HG02973 (cell line): Measurements from ENCODE around the gene SPATA12.
"Not testable (repeated sequence)": the region's sequence is repeated elsewhere in the genome, so short reads cannot be mapped to it uniquely, and the experiment has no call there.

ENCODE experiments used
- ATAC-seq: cut with Tn5 transposase; IDR thresholded peaks from one replicate; pipeline ENCODE4 v1.9.1; 2021; ENCODE audit warnings: moderate library complexity; ENCODE audit not compliant: unreplicated experiment

SPATA12 gene

DNA sequence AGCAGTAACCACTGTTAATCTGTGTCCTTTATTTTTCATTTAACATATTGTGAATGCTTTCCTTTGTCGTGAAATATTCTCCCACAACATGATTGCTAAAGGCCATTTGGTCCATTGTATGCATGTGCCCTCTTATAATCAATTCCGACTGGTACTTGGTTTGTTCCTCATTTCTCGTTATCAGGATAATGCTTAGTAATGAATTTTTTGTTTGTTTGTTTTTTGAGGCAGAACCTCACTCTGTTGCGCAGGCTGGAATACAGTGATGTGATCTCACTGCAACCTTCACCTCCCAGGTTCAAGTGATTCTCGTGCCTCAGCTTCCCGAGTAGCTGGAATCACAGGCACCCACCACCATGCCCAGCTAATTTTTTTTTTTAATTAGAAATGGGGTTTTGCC, 22.0 kb downstream of the SPATA12 start:
- ATAC-seq, result no peak

DNA sequence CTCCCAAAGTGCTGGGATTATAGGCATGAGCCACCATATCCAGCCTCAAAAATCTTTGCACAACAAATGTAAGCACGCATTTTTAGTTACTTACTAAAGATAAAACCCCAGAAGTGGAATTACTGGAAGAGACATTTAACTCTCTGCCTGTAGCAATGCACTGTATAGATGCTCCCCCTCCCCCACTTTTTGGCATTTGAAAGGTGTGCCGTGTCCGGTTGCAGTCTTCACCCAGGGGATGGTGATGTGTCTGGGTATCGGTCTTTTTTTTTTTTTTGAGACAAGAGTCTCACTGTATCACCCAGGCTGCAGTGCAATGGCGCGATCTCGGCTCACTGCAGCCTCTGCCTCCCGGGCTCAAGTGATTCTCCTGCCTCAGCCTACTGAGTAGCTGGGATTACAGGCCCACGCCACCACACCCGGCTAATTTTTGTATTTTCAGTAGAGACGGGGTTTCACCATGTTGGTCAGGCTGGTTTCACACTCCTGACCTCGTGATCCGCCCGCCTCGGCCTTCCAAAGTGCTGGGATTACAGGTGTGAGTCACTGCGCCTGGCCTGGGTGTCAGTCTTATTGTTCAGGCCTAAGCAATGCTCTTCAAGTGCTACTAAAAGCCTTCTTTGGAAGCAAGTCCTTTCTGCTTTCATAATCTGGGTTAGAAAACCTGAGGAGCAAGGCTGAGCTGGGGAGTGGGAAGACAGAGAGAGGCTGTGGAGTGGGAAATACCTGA, 23.0 kb downstream of the SPATA12 start:
- ATAC-seq, result not testable (repeated sequence)

DNA sequence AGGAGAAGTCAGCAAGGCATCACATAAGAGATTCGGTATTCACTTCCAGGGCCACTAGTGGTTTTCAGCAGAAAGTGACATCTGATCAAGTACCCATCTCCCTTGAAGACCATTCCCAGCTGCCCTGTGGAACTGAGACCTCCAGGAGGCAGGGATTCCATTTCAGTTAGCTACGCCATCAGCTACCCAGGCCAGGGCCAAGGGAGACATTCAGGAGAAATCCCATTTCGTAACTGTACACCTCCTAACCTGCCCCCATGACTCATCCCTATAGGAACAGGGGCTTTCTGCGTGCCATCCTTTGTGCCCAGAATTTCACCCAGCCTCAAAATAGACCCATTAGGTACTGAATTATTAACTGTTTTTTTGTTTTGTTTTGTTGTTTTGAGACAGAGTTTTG, 24.7 kb downstream of the SPATA12 start:
- no peak for ATAC-seq

DNA sequence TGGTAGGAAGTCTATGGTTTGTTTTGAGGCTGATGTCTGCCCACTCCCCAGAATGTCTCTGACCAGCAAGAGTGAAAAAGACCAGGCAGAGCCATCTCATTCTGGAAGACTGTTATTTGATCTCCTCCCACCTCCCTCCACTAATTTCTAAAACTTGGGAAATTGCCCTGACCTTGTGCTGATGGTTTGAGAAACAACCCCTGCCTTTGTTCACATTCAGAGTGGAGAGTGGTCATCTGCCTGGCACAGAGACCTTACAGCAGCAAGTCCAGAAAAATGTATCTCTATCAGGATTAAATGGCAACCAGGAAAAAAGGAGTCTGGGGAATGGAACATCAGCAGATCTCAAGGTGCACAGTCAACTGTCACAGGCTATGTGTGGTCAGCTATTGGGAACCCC, 25.7 kb downstream of the SPATA12 start:
- ATAC-seq, result no peak

DNA sequence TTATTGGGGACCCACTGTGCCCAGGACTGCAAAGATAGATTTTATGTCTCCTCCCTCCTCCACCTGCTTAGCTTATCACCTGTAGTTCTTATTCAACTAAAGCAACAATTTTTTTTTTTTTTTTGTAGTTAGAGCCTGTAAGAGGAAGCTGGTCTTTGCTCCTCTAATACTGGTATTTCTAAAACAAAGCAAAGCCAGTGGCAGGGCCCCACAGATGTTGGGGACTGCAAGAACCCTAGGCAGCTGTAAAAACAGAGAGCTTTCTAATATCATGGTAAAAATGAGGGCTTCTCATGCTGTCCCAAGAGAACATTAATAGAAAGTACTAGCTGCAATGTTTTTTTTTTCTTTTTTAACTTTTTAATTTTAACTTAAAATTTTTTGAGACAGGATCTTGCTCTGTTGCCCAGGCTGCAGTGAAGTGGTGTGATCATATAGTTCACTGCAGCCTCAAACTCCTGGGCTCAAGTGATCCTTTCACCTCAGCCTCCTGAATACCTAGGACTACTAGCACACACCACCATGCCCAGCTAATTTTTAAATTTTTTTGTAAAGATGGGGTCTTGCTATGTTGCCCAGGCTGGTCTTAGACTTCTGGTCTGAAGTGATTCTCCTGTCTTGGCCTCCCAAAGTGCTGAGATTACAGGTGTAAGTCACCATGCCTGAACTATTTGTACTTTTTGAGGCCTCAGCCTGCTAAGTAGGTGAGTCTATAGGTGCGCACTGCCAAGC, 27.1 kb downstream of the SPATA12 start:
- ATAC-seq, result no peak

DNA sequence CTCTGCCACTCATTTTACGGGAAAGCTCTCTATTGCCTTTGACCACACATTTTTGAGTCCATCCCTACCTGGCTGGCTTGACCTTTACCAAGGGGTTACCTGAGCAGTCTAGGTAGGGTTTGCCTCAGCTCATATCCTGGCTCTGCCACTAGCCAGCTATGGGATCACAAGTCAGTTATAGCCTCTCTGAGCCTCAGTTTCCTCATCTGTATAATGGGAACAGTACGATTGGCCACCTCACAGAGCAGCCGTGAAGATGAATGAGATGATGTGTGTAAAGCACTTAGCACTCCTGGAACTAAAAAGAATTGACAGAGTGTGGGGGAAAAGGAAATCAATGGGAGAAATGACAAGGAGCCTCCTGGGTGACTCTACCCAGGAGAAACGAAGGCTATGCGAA, 28.0 kb downstream of the SPATA12 start:
- ATAC-seq, result no peak

DNA sequence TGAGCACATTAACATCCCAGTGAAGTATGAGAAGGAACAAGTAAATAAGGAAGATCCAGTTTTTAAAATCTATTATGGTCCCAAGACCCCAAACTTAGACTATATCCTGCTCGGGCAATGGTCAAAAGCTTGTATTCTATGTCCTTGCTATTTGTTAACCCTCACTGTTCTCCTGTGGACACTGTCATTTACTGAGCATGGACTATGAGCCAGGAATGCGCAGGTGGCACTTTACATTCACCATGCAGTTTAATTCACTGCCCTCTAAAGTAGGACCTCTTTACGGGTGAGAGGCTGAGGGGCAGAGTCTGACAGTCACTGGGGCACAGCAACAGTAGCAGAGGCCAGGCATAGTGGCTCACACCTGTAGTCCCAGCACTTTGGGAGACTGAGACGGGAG, 28.6 kb downstream of the SPATA12 start:
- no peak for ATAC-seq

DNA sequence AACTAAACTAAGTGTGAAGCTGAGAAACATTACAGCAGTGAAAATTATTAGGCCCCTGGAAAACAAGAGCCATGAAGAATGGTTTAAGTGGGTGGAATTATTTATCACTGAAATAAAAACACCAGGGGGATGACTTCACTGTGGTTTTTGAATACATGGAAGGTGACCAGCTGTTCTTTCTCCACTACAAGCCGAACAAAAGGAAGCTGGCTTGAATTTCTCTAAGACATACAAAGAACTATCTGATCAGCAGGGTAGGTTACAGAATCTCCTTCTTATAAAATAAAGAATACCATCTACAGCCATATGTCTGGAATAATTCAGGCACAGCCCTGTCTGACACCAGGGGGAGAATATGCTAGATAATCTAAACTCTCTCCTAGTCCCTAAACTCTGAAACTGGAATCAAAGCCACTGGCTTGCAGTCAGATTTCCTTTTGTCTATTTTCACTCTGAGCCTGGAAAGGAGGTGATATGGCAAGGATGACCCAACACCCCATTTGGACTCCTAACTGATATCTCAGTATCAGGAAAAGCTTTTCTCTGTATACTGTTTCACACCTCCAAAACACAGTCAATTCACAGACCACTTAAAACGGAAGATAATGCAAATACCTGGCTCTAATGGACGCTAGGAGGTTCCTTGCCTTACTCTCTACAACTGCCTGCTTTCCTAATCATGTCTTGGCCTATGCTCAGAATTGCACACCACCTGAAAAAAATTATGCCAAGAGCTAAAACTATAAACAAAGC, 31.2 kb downstream of the SPATA12 start:
- ATAC-seq, result no peak

DNA sequence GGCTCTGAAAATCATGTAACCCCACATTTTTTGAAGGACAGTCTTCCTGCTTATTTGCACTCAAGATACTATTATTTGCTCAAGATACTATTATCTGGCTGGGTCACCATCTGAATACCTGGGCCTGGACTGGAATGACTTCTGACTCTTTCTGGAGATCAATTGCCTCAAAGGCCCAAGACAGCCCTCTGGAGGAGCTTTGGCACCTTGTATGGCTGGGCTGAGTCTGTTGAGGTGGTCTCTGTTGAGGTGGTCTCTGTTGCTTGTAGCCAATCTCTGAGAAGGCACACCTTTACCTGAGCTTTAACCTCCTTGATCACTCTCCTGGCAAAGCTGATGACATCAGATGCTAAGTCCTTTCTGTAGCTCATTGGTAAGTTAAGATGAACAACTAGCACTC, 33.0 kb downstream of the SPATA12 start:
- no peak for ATAC-seq

DNA sequence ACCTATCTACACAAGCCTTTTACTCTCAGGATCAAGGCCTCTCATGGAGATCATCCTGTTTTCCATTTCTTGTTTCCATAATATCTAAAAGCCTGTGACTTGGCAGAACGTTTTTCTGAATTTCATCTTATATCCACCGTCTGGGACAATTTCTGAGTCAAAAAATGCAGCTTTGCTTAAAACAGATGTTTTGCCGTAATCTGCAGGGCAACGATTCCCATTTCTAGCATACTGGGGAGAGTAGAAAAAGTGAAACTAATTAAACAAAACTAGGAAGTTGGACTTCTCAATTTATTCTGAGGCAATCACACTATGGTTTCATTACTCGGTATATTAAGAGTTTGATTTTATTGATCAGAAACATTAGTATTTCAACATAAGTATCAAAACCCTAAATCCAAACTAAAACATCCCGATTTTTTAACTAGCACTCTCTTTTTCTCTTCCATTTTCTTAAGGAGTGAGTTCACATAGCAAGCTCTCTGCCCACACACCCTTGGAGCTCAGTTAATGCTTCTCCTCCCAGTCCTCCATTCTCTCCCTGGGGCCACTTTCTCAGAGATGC, 33.6 kb downstream of the SPATA12 start:
- no peak for ATAC-seq

DNA sequence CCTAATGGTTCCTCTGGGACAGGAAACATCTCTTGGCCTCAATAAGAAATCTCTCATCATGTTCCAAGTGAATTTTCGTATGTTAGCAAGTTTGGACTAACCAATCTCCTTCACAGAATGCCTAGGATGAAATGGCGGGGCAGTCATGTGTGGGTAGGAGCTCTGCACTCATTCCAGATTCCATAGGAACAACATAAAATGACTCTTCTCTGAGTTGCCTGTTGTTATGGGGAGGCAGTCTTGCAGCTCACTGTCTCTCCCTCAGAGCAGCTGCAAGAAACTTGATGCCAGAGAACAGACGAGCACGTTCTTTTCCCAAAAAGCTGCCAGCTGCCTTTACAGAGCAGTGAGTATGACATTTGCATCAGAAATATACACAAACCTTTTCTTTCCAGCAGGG, 34.1 kb downstream of the SPATA12 start:
- no peak for ATAC-seq

DNA sequence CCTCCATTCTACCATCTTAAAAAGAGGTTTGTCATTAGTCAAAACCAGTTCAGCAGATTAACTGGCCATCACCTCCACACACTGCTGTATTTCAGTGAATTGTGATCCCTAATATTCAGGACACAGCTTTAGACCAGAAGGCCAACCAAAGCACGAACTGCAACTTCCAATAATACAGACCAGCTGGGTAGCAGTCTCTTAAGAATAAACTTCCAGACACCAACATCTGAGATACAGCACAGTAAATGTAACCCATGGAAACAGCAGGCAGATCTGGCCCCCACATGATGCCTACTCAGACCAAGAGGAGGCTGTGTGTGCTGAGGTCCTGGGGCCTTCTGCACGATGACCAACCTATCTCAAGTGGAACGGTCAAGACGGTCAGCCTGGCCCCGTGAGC, 34.9 kb downstream of the SPATA12 start:
- no peak for ATAC-seq

DNA sequence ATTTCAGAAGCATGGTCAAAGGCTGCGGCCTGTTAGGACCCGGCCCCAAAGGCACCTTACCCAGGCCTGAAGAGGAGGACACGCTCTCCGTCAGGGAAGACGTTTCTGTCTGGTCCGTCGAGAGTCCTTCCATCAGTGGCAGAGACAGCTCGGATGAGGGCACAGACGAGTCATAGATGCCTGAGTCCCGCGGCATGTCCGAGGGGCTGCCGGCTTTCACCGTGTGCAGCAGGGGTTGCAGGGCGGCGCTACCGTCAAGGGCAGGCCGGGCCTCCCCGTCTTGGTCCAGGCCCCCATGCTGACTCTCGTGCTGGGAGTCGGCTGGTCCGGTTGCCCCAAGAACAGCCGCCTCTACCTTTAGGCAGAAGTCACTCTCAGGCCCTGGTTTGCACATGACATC, 37.1 kb downstream of the SPATA12 start:
- ATAC-seq, result no peak

DNA sequence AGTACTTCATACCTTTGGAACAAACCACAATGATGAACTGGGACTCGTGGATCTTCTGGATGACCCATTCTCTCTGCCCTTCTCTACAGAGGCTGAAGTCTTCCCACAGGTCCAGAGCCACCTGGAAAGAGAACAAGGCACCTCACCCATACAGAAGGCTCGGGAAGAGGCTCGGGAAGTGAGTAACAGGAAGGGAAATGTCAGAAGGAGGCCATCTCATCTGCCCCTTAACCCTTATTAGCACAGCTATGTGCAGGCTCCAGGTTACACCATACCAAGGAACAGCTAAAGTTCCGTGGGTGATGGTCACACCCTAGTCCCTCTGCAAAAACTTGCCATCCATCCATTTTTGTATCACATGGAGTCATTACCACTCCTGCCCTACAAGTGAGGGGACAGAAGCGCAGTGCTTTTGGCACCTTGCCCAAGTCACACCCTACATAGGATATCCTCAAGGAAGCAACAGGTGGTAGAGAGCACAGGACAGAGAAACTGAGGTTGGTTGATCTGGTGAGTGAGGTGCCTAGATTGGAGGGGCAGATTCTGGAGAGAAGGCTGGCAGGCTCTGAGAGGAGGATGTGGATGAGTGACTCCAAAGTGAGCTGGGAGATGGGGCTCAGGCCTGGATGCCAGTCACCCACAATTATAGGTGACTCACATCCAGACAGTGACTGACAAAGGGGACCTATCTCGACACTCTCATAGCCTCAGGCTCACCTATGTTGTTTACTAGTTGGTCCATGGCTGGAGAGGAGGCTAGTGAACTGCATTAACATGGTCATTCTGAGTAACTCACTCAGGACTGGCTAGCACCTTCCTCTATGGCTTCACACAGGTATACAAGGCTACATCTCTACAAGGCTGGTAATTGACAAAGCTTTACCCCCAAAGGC, 38.2 kb downstream of the SPATA12 start:
- ATAC-seq, result no peak

DNA sequence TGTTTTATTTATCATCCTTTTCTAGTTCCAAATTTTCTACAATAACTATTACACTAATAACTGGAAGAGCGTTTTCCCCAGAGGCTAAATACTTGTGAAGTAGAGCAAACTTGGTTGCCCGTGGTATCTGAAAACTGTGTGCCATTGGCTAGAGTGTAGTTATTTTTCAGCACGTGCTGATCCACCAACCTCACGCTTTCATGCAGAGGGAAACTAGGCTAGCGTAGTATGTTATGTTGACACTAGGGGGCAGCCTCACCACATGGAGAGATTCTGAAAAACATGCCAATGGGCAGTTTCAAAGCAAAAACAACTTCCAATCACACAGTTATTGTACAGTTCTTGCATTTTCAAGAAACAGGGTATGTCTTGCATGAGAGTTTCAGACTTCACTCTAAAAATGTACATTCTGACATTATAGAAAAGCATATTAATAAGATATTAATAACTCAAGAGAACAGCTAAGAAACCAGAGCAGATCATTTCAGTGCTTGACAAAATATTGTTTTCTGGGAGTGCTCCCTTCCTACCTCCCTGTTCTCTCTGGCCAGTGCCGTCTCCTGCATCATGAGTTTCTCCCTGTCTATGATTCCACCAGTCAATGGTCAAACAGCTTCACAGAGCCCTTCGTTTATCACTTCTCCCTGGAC, 39.7 kb downstream of the SPATA12 start:
- ATAC-seq, result no peak

DNA sequence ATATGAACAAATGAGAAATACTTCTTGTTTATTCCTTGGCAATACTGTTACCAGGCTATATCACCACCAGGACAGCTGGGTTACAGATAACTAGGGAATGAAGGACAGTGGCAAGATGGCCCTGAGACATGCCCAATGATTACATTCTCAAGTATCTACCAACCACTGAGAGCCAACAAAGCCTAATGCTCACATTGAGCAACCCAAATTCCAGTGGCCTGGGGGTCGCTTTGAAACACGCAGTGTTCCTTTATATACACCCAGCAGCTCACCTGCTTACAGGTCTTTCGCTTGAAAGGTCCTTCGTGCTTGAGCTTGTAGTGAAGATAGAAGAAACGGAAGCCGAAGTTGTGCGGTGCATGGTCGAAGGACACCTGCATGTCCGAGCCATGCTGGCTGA, 45.1 kb downstream of the SPATA12 start:
- ATAC-seq, result no peak

DNA sequence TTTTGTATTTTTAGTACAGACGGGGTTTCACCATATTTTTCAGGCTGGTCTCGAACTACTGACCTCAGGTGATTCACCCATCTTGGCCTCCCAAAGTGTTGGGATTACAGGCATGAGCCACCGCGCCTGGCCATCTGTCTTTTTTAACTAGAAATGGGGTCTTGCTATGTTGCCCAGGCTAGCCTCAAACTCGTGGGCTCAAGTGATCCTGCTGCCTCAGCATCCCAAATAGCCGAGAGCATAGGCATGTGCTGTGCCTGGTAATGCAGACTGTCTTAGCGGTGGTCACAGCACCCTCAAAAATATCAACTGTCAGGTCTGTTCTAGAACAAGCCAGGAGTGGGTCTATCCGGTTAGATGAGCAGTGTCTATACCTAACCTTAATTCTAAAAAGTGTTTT, 48.2 kb downstream of the SPATA12 start:
- no peak for ATAC-seq

DNA sequence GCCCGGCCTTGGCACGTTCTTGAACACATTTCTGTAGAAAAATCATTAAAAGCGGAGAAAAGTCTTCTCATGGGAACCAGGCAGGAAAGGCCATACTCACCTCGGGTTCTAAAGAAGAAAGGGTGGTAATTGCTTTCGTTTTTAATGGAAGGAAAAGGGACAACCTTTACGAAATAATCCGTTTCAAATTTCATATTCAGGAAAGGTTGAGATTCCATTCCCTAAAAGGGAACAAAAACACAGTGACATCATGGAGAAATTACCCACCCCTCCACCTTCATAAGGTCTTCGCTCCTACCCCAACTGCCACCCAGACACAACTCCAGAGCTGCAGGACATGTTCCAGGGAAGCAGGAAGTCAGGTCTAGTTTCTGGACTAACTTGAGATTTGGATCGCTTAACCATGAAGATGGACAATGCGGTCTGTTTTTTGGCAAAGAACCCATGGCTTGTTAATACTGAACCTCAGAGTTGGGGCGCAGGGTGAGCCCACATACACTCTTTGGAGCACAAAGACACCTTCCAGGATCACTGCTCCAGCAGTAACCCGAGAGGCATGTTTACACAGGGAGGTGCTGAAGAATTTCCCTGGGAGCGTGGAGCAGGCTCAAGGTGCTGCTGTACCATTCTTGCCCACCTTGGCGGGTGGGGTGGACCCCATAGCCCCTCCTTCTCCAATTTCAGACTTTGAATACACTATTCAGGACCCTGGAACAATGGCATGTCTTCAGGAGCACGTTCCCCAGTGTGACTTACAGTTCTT, 49.2 kb downstream of the SPATA12 start:
- ATAC-seq, result no peak

DNA sequence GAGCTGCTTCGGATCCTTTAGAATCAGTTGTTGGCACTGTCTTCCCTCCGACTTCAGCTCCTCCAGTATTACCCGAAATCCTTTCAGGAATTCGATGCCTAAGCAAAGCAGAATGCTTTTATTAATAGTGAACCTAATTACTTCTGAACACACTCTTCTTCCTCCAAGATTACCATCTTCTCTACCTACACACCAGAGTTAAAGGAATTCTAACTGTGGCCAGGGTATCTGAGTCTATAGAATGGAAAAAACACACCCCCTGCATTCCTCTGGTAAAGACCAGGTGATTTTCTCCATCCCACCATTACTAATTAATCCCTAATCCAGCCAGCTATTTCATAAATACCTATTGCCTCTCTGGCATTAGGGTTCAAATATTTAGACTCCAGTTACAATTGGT, 49.8 kb downstream of the SPATA12 start:
- ATAC-seq, result no peak
